HG02938 (cell line): ENCODE data around the gene LYST.

Experiments
- ATAC-seq: cut with Tn5 transposase; IDR thresholded peaks from one replicate; pipeline ENCODE4 v1.9.1; 2021; ENCODE audit warnings: mild to moderate bottlenecking, moderate library complexity; ENCODE audit not compliant: unreplicated experiment

LYST gene

DNA sequence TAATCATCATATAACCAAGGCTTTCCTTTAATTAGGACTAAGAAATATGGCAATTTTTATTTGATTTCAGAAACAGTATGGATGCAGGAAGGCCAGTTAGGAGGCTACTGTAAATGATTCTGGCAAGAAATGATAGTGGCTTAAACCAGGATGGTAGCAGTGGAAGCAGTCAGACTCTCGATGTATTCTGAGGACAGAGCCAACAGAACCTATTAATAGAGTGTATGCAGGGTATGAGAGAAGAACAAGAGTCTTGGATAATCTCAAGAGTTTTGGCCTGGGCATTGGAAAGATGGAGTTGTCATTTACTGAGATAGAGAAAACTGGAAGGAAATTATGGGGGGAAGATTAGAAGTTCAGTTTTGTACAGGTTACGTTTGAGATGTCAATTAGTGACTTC lies 143.8 kb downstream of the LYST start:
- no peak for ATAC-seq

GRCh38 chr1:235721982-235722381 lies 144.7 kb downstream of the LYST start:
- ATAC-seq: no peak

DNA sequence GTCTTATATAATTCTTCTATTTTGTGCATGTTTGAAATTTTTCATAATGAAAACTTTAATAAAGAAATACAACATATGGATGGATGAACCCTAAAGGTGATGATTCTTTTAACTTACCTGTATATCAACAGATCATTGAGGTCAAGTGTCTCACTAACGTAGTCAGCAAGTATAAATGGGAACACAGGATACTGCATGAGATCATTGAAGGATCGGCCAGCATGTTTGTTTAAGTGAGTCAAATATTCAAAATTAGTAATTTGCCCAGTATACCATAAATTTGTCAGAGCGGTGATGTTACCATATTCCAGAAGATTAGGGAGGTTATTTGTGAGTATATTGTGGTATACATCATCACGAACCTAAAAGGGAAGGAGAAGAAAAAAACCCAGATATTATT lies 146.2 kb downstream of the LYST start:
- no peak for ATAC-seq

- ATAC-seq: no peak
Measured at GRCh38 chr1:235714205-235714897, 152.4 kb downstream of the LYST start.

DNA sequence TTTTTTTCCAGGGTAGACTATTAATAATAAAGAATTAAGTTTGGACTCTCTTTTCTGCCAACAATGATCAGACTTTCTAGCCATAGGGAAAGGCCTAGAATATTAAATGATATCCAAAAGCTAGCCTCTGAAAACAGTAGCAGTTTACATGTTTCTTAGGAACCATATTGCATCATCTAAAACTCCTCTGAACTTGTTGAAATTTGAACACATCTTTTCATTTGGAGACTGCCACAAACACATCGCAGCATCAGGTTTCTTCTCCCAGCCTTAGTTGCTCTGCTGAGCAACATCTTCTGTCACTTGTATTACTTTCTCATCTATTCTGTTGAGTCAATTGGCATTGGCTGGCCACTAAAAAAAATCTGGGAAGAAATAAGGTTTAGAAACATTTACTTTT lies 153.9 kb downstream of the LYST start:
- ATAC-seq: no peak

DNA sequence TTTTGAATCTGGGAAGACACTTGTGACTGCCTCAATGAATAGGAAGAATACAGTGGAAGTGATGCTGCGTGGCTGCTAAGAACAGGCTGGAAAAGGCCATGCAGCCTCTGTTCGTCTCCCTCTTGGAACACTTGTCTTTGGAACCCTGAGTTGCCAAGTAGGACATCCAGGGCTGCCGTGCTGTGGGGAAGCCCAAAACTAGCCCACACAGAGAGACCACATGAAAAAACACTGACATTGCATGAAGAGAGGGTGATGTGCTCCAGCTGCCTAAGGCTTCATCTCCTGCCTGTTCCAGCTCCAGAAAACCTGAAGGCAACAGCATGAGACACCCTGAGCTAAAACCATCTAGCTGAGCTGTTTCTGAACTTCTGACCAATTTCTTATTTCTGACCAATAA lies 156.0 kb downstream of the LYST start:
- ATAC-seq: no peak

- ATAC-seq: no peak
Measured at GRCh38 chr1:235709018-235709417, 157.7 kb downstream of the LYST start.

DNA sequence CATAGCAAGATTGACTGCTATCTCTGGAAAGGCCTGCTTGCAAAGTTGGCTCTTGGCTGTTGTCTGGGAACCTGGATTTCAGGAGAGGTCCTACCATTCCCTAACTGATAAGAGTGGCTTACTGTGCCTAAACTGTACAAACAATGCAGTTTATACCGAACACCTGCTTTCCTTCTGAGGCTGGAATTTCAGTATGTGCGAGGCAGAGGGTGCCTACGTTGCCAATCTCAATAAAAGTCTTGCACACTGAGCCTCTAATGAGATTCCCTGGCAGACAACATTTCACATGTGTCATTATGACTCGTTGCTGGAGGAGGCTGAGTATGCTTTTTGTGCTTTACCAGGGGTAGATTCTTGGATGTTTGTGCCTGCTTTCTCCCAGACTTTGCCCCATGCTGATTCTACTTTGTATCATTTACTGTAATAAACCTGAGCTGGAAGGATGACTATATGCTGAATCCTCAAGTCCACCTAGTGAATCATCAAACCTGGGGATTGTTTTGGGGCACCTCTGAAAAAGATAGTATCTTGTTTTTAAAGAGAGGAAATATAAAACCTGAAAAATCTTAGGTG lies 158.2 kb downstream of the LYST start:
- ATAC-seq: no peak

- ATAC-seq: no peak
Measured at GRCh38 chr1:235703506-235703905, 163.2 kb downstream of the LYST start.

DNA sequence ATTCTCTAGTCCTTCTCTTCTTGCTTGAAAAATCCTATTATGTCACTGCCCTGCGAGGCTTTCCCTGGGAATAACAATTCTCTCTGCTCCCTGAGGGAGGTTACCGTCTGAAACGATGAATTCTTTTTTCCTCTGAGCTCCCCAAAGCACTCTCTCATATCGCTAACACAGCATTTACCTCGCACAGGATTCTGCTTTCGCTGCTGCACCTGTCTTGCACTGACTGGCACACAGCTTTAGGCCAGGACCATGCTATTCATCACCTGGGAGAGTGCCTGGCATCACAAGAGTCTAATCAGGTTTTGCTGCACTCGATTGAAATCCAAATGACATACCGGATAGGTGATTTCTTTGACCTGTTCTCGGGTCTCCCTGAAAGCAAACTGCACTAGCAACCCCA lies 164.3 kb downstream of the LYST start:
- ATAC-seq: no peak

- no peak for ATAC-seq
Measured at GRCh38 chr1:235697508-235697907, 169.2 kb downstream of the LYST start.

- ATAC-seq: no peak
Measured at GRCh38 chr1:235689356-235689755, 177.3 kb downstream of the LYST start.

- no peak for ATAC-seq
Measured at GRCh38 chr1:235688096-235688495, 178.6 kb downstream of the LYST start.

DNA sequence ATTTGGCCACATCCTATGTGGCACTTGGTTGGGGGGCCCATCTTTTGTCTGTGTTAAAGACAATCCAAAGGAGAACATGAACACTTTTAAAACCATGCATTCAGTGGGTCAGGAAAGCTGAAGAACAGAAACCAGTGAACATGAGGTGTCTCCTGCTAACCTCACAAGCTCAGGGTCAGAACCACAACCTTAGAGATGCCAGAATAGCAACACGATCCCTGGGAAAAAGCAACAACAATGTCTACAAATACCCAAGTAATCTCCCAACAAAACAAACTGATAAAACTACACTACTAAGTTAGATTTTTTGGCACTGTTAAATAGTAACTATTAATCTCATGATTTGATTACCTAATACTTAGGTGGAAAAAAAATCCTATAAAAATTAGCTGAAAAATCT lies 183.1 kb downstream of the LYST start:
- ATAC-seq: no peak

GRCh38 chr1:235682216-235682615 lies 184.5 kb downstream of the LYST start:
- no peak for ATAC-seq

- ATAC-seq: no peak
Measured at GRCh38 chr1:235679644-235680043, 187.1 kb downstream of the LYST start.

DNA sequence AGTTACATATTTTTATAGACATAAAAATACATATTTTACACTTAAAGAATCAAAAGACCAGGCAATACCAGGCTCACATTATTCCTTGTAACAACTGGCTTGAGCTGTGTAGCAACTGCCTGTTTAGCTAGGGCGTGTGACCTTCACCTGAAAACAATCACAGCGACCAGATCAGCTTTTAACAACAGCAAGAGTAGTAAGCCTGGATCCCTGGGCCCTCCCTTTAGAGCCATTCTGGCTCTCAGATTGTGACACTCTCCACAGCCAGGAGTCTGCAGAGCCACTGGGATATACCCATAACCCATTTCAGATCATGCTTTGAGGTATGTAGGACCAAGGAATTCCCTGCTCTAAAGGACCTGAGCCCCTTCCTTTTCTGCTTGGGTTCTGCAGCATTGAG lies 187.7 kb downstream of the LYST start:
- no peak for ATAC-seq

DNA sequence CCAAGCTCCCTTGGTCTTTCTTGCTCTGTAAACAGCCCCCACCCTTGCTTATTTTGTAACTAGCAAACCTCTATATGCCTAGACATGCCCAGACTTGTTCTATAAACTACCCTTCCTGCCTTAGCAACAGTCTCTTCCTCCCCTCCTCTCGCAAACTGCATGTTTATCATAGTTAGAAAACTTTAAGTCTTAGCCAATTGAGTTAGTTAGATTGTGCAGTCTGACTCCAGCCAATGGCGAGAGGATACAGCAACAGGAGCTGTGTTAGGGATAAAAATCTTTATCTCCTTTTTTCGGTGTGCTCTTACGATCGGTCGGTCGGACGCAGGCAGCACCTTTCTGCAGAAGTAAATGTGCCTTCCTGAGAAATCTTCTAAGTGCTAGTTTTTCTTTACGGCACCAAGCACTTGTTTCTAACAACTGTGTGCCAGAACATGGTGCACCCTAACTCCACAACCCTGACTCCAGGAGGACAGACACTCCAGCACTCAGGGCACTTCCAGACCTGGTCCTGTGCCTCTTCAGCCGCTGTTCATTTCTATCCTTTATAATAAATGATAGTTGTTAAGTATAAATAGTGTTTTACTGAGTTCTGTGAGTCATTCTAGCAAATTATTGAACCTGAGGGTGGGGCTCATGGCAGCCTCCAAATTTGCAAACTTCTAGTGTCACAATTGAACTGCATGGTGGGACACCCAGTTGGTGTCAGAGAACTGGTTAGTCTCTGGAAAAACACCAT lies 191.4 kb downstream of the LYST start:
- ATAC-seq: no peak

DNA sequence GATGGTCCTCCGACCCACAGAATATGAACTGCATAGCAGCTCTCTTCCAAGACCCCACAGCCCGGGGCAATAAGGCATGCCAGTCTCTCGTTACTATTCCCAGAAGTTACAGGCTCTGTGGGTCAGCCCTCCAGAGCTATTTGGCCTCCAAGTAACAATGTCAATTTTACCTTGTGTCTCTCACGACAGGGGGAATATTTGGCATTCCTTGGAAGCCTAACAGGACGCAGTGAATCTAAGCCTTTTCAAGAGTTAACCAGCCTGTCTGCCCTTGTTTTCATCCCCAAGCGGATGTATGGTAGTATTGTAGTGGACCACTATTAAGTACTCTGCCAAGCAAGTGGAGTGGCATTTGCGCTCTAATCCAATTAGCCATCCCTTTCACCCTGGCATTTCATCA lies 192.7 kb downstream of the LYST start:
- ATAC-seq: no peak

- ATAC-seq: no peak
Measured at GRCh38 chr1:235671992-235672391, 194.7 kb downstream of the LYST start.

- ATAC-seq: no peak
Measured at GRCh38 chr1:235670157-235670776, 196.4 kb downstream of the LYST start.

- ATAC-seq: no peak
Measured at GRCh38 chr1:235669277-235669676, 197.4 kb downstream of the LYST start.
